ENCODE measurements around the gene TNXB.

DNA sequence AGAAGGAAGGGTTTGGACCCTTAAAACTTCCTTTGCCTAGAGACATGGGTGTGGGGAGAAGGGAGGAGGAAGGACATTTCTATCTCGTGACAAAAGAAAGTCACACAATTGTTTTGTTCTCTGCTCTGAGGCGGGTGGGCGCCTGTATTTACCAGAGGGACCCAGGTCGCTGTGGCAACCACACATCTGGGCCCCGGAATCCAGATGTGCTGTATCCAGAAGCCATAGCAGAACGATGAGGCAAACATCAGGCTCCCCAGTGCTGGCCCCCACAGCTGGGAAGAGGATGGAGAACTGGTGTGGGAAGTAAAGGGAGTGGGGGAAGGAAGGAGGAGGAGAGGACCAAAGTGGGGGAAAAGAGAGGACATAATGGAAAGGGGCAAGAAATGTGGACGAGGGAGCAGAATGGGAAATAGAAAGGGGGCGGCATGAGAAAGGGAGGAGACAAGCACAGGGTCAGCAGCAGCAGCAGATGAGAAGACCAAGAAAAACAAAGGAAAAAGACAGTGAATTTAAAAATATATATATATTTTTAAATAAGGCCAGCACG, 3.4 kb upstream of the TNXB start:
- TF ChIP-seq, protein P1, sequence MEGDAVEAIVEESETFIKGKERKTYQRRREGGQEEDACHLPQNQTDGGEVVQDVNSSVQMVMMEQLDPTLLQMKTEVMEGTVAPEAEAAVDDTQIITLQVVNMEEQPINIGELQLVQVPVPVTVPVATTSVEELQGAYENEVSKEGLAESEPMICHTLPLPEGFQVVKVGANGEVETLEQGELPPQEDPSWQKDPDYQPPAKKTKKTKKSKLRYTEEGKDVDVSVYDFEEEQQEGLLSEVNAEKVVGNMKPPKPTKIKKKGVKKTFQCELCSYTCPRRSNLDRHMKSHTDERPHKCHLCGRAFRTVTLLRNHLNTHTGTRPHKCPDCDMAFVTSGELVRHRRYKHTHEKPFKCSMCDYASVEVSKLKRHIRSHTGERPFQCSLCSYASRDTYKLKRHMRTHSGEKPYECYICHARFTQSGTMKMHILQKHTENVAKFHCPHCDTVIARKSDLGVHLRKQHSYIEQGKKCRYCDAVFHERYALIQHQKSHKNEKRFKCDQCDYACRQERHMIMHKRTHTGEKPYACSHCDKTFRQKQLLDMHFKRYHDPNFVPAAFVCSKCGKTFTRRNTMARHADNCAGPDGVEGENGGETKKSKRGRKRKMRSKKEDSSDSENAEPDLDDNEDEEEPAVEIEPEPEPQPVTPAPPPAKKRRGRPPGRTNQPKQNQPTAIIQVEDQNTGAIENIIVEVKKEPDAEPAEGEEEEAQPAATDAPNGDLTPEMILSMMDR (IDR thresholded peaks at IDR 0.05): no peak
- TF ChIP-seq POLR2A (IDR thresholded peaks at IDR 0.05): no peak
